ENCODE results near the gene KRT9. TPM values are rescaled to one million over a fixed set of nuclear protein-coding genes. Genes with fewer than 3 reads are reported as not detected.
"Not testable (repeated sequence)": the region's sequence is repeated elsewhere in the genome, so short reads cannot be mapped to it uniquely, and the experiment has no call there.

KRT9 gene
- total and polyA plus RNA-seq, 2 donors (not counting 3 experiments of a cell fraction or from before 2014, with no cell fraction given): not detected

- TF ChIP-seq MAX (IDR thresholded peaks at IDR 0.05; ENCODE audit: insufficient read depth, insufficient read length) (no peak), JUN (IDR thresholded peaks at IDR 0.05; ENCODE audit: borderline replicate concordance, insufficient read depth, insufficient read length, low read depth) (no peak), MYC (IDR thresholded peaks at IDR 0.05; ENCODE audit: low read depth, low read length) (no peak), FOS (IDR thresholded peaks at IDR 0.05; ENCODE audit: borderline replicate concordance, insufficient read depth, low read length) (no peak), GATA2 (IDR thresholded peaks at IDR 0.05; ENCODE audit: insufficient read depth, insufficient read length, low read depth, low read length) (no peak), POLR2AphosphoS5 (IDR thresholded peaks at IDR 0.05; ENCODE audit: insufficient read depth, low read depth, low read length) (no peak), POLR2A (IDR thresholded peaks at IDR 0.05; ENCODE audit: low read depth, low read length) (no peak), EZH2 (IDR thresholded peaks at IDR 0.05; ENCODE audit: borderline replicate concordance, low read depth, low read length, severe bottlenecking) (no peak)
- TF ChIP-seq, protein P1, sequence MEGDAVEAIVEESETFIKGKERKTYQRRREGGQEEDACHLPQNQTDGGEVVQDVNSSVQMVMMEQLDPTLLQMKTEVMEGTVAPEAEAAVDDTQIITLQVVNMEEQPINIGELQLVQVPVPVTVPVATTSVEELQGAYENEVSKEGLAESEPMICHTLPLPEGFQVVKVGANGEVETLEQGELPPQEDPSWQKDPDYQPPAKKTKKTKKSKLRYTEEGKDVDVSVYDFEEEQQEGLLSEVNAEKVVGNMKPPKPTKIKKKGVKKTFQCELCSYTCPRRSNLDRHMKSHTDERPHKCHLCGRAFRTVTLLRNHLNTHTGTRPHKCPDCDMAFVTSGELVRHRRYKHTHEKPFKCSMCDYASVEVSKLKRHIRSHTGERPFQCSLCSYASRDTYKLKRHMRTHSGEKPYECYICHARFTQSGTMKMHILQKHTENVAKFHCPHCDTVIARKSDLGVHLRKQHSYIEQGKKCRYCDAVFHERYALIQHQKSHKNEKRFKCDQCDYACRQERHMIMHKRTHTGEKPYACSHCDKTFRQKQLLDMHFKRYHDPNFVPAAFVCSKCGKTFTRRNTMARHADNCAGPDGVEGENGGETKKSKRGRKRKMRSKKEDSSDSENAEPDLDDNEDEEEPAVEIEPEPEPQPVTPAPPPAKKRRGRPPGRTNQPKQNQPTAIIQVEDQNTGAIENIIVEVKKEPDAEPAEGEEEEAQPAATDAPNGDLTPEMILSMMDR (IDR thresholded peaks at IDR 0.05; ENCODE audit: extremely low read depth in 1 of 2, insufficient read depth in 1 of 2, low read depth in 1 of 2, low read length in 2 of 2): no peak
- ChIA-PET CTCF (interaction anchor here (1.5 to 3.3 kb wide), 4 partner anchors 34 to 79 kb away, joined by 3 to 16 read pairs (median 6); no protein-coding TSS in a partner anchor), POLR2A (no interaction called here)
- H3K27me3 ChIP-seq (ENCODE audit: control insufficient read depth in 2 of 2, insufficient read depth in 2 of 2, low read length in 2 of 2): peaks cover 0 to 2% of the 10 kb centered on the region in 2 experiments
- no peaks in the 10 kb centered on the region for H3K9me3 ChIP-seq (replicated peaks; ENCODE audit: control insufficient read depth, insufficient read depth, low read length)
- FAIRE-seq (no peak), DNase-seq (ENCODE audit: low read depth, low spot score) (no peak)
- no peaks in the 10 kb centered on the region for H3K36me3 ChIP-seq (ENCODE audit: control insufficient read depth in 2 of 2, extremely low read depth in 1 of 2, insufficient read depth in 2 of 2, low read length in 2 of 2)
- no TSS peak for BruUV-seq (replicated peaks)
- H3K4me3 ChIP-seq (replicated peaks in 1 of 3; ENCODE audit: insufficient read depth in 1 of 3, low read depth in 1 of 3, low read length in 3 of 3): no peak overlapping the region
- H3K4me2 ChIP-seq (ENCODE audit: insufficient read depth, low read length): no peak overlapping the region
- H3K9me1 ChIP-seq (replicated peaks; ENCODE audit: control insufficient read depth, extremely low read depth, insufficient read depth, low read length): no peaks in the 10 kb centered on the region
- no peak overlapping the region for H3K9ac ChIP-seq (replicated peaks; ENCODE audit: extremely low read depth, insufficient read depth, low read length)
- no peaks in the 10 kb centered on the region for H4K20me1 ChIP-seq (replicated peaks; ENCODE audit: control insufficient read depth, extremely low read depth, insufficient read depth, low read length)
- H3K27ac ChIP-seq (ENCODE audit: insufficient read depth, low read depth, low read length): no peak overlapping the region
- dilution Hi-C loops (cut with MboI; ENCODE audit: extremely low pct_ligation_motif_present, low sequenced_read_pairs): no loop called here
- no peak overlapping the region for H2AFZ ChIP-seq (ENCODE audit: low read depth, low read length)
- intact Hi-C loops (cut with micrococcal nuclease): no loop called here
- H3K79me2 ChIP-seq (ENCODE audit: control insufficient read depth, insufficient read depth, low read length): no peaks in the 10 kb centered on the region
- H3K4me1 ChIP-seq (ENCODE audit: control insufficient read depth, extremely low read depth, insufficient read depth, low read length): no peaks in the 10 kb centered on the region
Observed at GRCh38 chr17:41583137-41584127, 11.6 kb upstream of the KRT9 start.

DNA sequence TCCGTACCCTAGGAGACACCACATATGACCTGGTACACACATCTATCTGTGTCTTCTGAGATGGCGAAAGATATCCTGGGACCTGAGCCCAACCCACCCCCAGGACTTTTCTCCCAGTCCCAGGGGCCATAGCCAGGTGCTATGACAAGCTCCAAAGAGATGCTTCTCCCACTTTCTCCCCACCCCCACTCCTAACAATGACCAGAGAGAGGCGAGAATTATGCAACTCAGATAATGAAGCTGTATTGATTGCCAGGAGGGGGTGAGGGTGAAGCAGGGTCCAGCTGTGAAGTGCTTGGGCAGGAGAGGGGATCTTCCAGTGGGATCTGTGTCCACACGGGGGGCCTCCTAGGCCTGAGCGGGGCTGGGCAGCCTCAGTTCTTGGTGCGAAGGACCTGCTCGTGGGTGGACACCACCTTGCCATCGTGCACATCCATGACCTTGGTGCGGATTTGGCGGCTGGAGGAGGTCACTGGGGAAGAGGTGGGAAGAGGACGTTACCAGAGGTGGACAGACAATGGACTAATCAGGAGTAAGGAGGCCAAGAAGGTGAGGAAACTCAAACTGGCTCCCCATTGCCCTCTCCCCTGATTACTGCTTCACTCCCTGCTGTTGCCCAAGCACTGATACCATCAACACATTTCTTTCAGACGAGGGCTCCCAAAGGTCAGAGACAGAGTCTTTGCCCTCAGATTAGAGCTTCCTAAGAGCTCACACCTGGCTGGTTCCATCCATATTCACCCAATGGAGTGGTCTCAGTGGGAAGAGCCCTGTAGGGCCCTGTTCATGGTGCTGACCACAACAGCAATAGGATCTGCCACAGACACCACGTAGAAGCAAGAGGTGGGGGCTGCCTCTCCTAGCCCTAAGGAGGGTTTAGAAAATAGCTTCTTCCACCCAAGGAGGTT lies 10.5 kb upstream of the KRT9 start:
- H3K27ac ChIP-seq (ENCODE audit: insufficient read depth, low read depth, low read length); POLR2A ChIA-PET; FAIRE-seq; H3K9me1 ChIP-seq (replicated peaks; ENCODE audit: control insufficient read depth, extremely low read depth, insufficient read depth, low read length); H2AFZ ChIP-seq (ENCODE audit: low read depth, low read length); dilution Hi-C loops (cut with MboI; ENCODE audit: extremely low pct_ligation_motif_present, low sequenced_read_pairs); H3K4me2 ChIP-seq (ENCODE audit: insufficient read depth, low read length); H3K9me3 ChIP-seq (replicated peaks; ENCODE audit: control insufficient read depth, insufficient read depth, low read length); H3K36me3 ChIP-seq (ENCODE audit: control insufficient read depth in 2 of 2, extremely low read depth in 1 of 2, insufficient read depth in 2 of 2, low read length in 2 of 2); H3K27me3 ChIP-seq (ENCODE audit: control insufficient read depth in 2 of 2, insufficient read depth in 2 of 2, low read length in 2 of 2); DNase-seq (ENCODE audit: low read depth, low spot score); H3K9ac ChIP-seq (replicated peaks; ENCODE audit: extremely low read depth, insufficient read depth, low read length); BruUV-seq (replicated peaks); H3K79me2 ChIP-seq (ENCODE audit: control insufficient read depth, insufficient read depth, low read length); intact Hi-C loops (cut with micrococcal nuclease); H3K4me3 ChIP-seq (replicated peaks in 1 of 3; ENCODE audit: insufficient read depth in 1 of 3, low read depth in 1 of 3, low read length in 3 of 3); H4K20me1 ChIP-seq (replicated peaks; ENCODE audit: control insufficient read depth, extremely low read depth, insufficient read depth, low read length); H3K4me1 ChIP-seq (ENCODE audit: control insufficient read depth, extremely low read depth, insufficient read depth, low read length): not testable (repeated sequence)
- CTCF ChIA-PET: interaction anchor here (1.1 to 3.3 kb wide), 3 partner anchors 33 to 80 kb away, joined by 4 to 16 read pairs (median 5); no protein-coding TSS in a partner anchor

All from endothelial cell of umbilical vein (primary cell).